Neural cell (in vitro differentiated cells): Measurements from ENCODE around the gene PPIB.

ENCODE experiments used
- CTCF ChIP-seq: fragments of 450-650 bp; IDR thresholded peaks from 2 replicates; pipeline ENCODE4 v1.5.1; 2014; ENCODE audit warnings: antibody characterized with exemption, mild to moderate bottlenecking, moderate library complexity; ENCODE audit not compliant: poor library complexity, severe bottlenecking
- EZH2 ChIP-seq: fragments of 200-600, 300-800 bp; shearing (Covaris generic), sonication (generic); IDR thresholded peaks from 2 replicates; pipeline ENCODE4 v1.6.1; 2014; ENCODE audit warnings: antibody characterized with exemption, low read length, borderline replicate concordance, mild to moderate bottlenecking; ENCODE audit not compliant: insufficient read depth, poor library complexity, severe bottlenecking

GRCh38 chr15:64211696-64212095 is 48.9 kb upstream of the PPIB start:
- TF ChIP-seq CTCF, result no peak
- TF ChIP-seq EZH2, result no peak
